GM10248 (cell line): ENCODE measurements around the gene AGO3.

Experiments
- CTCF ChIA-PET: fragments of 300-600 bp; sonication (Branson Sonifier 250); formaldehyde crosslinking; extraction: SDS; loops from one replicate; lab custom pipeline; 2021; ENCODE audit warnings: antibody characterized with exemption; lab: Yijun Ruan, JAX
- POLR2A ChIA-PET: fragments of 350-650 bp; sonication (Branson Sonifier 250); formaldehyde crosslinking; extraction: SDS; loops from one replicate; lab custom pipeline; 2020; ENCODE audit warnings: antibody characterized with exemption; lab: Yijun Ruan, JAX
- DNase-seq: peaks from one replicate; pipeline ENCODE4 v3.0.0; 2012; ENCODE audit errors: extremely low spot score
- CTCF ChIP-seq: IDR thresholded peaks from 2 replicates; pipeline ENCODE4 v1.5.1; 2012; ENCODE audit warnings: mild to moderate bottlenecking, low read depth; ENCODE audit errors: extremely low read depth, missing control alignments, control extremely low read depth

The AGO3 gene

GRCh38 chr1:35929730-35930592, 944 bp upstream of the AGO3 start:
- ChIA-PET CTCF (interaction anchor here (1.4 kb wide), 1 partner anchor 33 kb away, joined by 3 read pairs; no protein-coding TSS in a partner anchor), POLR2A (no interaction called here)
- TF ChIP-seq CTCF = no peak
- peak; percentile 25 for DNase-seq

GRCh38 chr1:35931446-35932157, 697 bp downstream of the AGO3 start:
- POLR2A ChIA-PET = interaction anchor here (0.8 to 0.9 kb wide), 2 partner anchors 27 to 293 kb away, joined by 3 to 5 read pairs; partner anchors contain the start of gene THRAP3
- TF ChIP-seq CTCF = no peak
- no peak for DNase-seq
- CTCF ChIA-PET = interaction anchor here (1.9 kb wide), 1 partner anchor 10 kb away, joined by 5 read pairs; no protein-coding TSS in a partner anchor

- POLR2A ChIA-PET = no interaction called here
- CTCF ChIA-PET = interaction anchor here (0.8 to 1.9 kb wide), 3 partner anchors 10 to 49 kb away, joined by 3 to 5 read pairs (median 5); partner anchors contain the start of gene AGO1
- no peak for TF ChIP-seq CTCF
- DNase-seq = no peak
Observed at GRCh38 chr1:35932158-35932636, 1.3 kb downstream of the AGO3 start.

GRCh38 chr1:35932941-35933340, 2.0 kb downstream of the AGO3 start:
- TF ChIP-seq CTCF = no peak
- ChIA-PET CTCF (interaction anchor here (0.8 to 1.2 kb wide), 3 partner anchors 10 to 50 kb away, joined by 3 to 5 read pairs (median 3); partner anchors contain the start of gene AGO1), POLR2A (no interaction called here)
- no peak for DNase-seq

GRCh38 chr1:35935442-35936388, 4.8 kb downstream of the AGO3 start:
- ChIA-PET POLR2A (no interaction called here), CTCF (no interaction called here)
- no peak for TF ChIP-seq CTCF
- DNase-seq = no peak
